HG03045 (cell line): ENCODE measurements around the gene CLDN24.

Experiments
- ATAC-seq: cut with Tn5 transposase; IDR thresholded peaks from one replicate; pipeline ENCODE4 v1.9.1; 2021; ENCODE audit warnings: mild to moderate bottlenecking, moderate library complexity; ENCODE audit not compliant: unreplicated experiment

The CLDN24 gene

GRCh38 chr4:183286590-183287308 lies 35.5 kb downstream of the CLDN24 start:
- ATAC-seq = no peak

GRCh38 chr4:183285886-183286285 lies 36.3 kb downstream of the CLDN24 start:
- no peak for ATAC-seq

- ATAC-seq = no peak
Measured at GRCh38 chr4:183284965-183285364, 37.3 kb downstream of the CLDN24 start.

- no peak for ATAC-seq
Measured at GRCh38 chr4:183284258-183284785, 37.9 kb downstream of the CLDN24 start.

- no peak for ATAC-seq
Measured at GRCh38 chr4:183276106-183276505, 46.1 kb downstream of the CLDN24 start.

GRCh38 chr4:183272384-183272783 lies 49.8 kb downstream of the CLDN24 start:
- ATAC-seq = no peak
